ENCODE data around the gene HSPB1.

Gene HSPB1

GRCh38 chr7:76346778-76347177 is 44.3 kb downstream of the HSPB1 start:
- H3K4me1 ChIP-seq (ENCODE audit: control insufficient read depth, insufficient read depth, low read length), result peaks cover 19% of the 10 kb centered on the region
- H3K4me3 ChIP-seq (ENCODE audit: low read length), result no peak overlapping the region
- no peak overlapping the region for H3K9ac ChIP-seq (ENCODE audit: low read length)
- H3K27me3 ChIP-seq (ENCODE audit: control insufficient read depth, insufficient read depth, low read length), result no peaks in the 10 kb centered on the region
- no peaks in the 10 kb centered on the region for H3K9me3 ChIP-seq (ENCODE audit: control insufficient read depth, low read length)
- no peaks in the 10 kb centered on the region for H3K36me3 ChIP-seq (ENCODE audit: control insufficient read depth, insufficient read depth, low read length)

- H3K9me3 ChIP-seq (ENCODE audit: control insufficient read depth, low read length), result no peaks in the 10 kb centered on the region
- no peak overlapping the region for H3K4me3 ChIP-seq (ENCODE audit: low read length)
- peaks cover 19% of the 10 kb centered on the region for H3K4me1 ChIP-seq (ENCODE audit: control insufficient read depth, insufficient read depth, low read length)
- no peaks in the 10 kb centered on the region for H3K36me3 ChIP-seq (ENCODE audit: control insufficient read depth, insufficient read depth, low read length)
- H3K27me3 ChIP-seq (ENCODE audit: control insufficient read depth, insufficient read depth, low read length), result no peaks in the 10 kb centered on the region
- no peak overlapping the region for H3K9ac ChIP-seq (ENCODE audit: low read length)
These were observed 45.2 kb downstream of the HSPB1 start for GRCh38 chr7:76347710-76348109.

GRCh38 chr7:76349313-76349885 is 46.9 kb downstream of the HSPB1 start:
- no peaks in the 10 kb centered on the region for H3K27me3 ChIP-seq (ENCODE audit: control insufficient read depth, insufficient read depth, low read length)
- H3K4me1 ChIP-seq (ENCODE audit: control insufficient read depth, insufficient read depth, low read length), result peaks cover 19% of the 10 kb centered on the region
- H3K36me3 ChIP-seq (ENCODE audit: control insufficient read depth, insufficient read depth, low read length), result no peaks in the 10 kb centered on the region

GRCh38 chr7:76351372-76351771 is 48.9 kb downstream of the HSPB1 start:
- no peaks in the 10 kb centered on the region for H3K9me3 ChIP-seq (ENCODE audit: control insufficient read depth, low read length)
- no peak overlapping the region for H3K9ac ChIP-seq (ENCODE audit: low read length)
- H3K27me3 ChIP-seq (ENCODE audit: control insufficient read depth, insufficient read depth, low read length), result no peaks in the 10 kb centered on the region
- peaks cover 7% of the 10 kb centered on the region for H3K4me1 ChIP-seq (ENCODE audit: control insufficient read depth, insufficient read depth, low read length)
- no peaks in the 10 kb centered on the region for H3K36me3 ChIP-seq (ENCODE audit: control insufficient read depth, insufficient read depth, low read length)
- H3K4me3 ChIP-seq (ENCODE audit: low read length), result no peak overlapping the region

More at GRCh38 chr7:76349313-76349885, 46.9 kb downstream of the HSPB1 start:
- Histone ChIP-seq H3K4me3 (ENCODE audit: low read length) (no peak overlapping the region), H3K9me3 (ENCODE audit: control insufficient read depth, low read length) (no peaks in the 10 kb centered on the region), H3K9ac (ENCODE audit: low read length) (no peak overlapping the region)

- Histone ChIP-seq H3K4me1 (ENCODE audit: control insufficient read depth, insufficient read depth, low read length) (peaks cover 6% of the 10 kb centered on the region), H3K9ac (ENCODE audit: low read length) (no peak overlapping the region), H3K36me3 (ENCODE audit: control insufficient read depth, insufficient read depth, low read length) (no peaks in the 10 kb centered on the region), H3K27me3 (ENCODE audit: control insufficient read depth, insufficient read depth, low read length) (no peaks in the 10 kb centered on the region), H3K9me3 (ENCODE audit: control insufficient read depth, low read length) (no peaks in the 10 kb centered on the region), H3K4me3 (ENCODE audit: low read length) (no peak overlapping the region)
These were observed 49.7 kb downstream of the HSPB1 start for GRCh38 chr7:76352193-76352592.

GRCh38 chr7:76353744-76354143 is 51.3 kb downstream of the HSPB1 start:
- no peak overlapping the region for H3K9ac ChIP-seq (ENCODE audit: low read length)
- no peaks in the 10 kb centered on the region for H3K27me3 ChIP-seq (ENCODE audit: control insufficient read depth, insufficient read depth, low read length)
- no peaks in the 10 kb centered on the region for H3K9me3 ChIP-seq (ENCODE audit: control insufficient read depth, low read length)
- H3K36me3 ChIP-seq (ENCODE audit: control insufficient read depth, insufficient read depth, low read length), result no peaks in the 10 kb centered on the region
- H3K4me3 ChIP-seq (ENCODE audit: low read length), result no peak overlapping the region
- peaks cover 8% of the 10 kb centered on the region for H3K4me1 ChIP-seq (ENCODE audit: control insufficient read depth, insufficient read depth, low read length)

All from mucosa of stomach (tissue), 1 donor.